HUES6 (cell line): ENCODE data around the gene NDUFS8.
"Not testable (repeated sequence)": the region's sequence is repeated elsewhere in the genome, so short reads cannot be mapped to it uniquely, and the experiment has no call there.

Experiments
- H3K27ac ChIP-seq: 2 replicates; pipeline ENCODE4 v1.7.0; 2013; ENCODE audit warnings: low read depth, mild to moderate bottlenecking, low read length, inconsistent platforms
- H3K27me3 ChIP-seq: 2 replicates; pipeline ENCODE4 v1.6.1; 2013; ENCODE audit warnings: low read length; ENCODE audit not compliant: control insufficient read depth, insufficient read depth
- H3K36me3 ChIP-seq: 2 replicates; pipeline ENCODE4 v1.6.1; 2013; ENCODE audit warnings: low read length; ENCODE audit not compliant: control insufficient read depth, insufficient read depth
- H3K4me1 ChIP-seq: 2 replicates; pipeline ENCODE4 v1.6.1; 2013; ENCODE audit warnings: low read length; ENCODE audit not compliant: control insufficient read depth, insufficient read depth
- H3K4me3 ChIP-seq: 2 replicates; pipeline ENCODE4 v1.5.1; 2013; ENCODE audit warnings: low read depth, low read length
- H3K9ac ChIP-seq: one replicate; pipeline ENCODE4 v1.6.1; 2013; ENCODE audit warnings: mild to moderate bottlenecking, low read length
- H3K9me3 ChIP-seq: 2 replicates; pipeline ENCODE4 v1.6.1; 2013; ENCODE audit warnings: low read depth, low read length; ENCODE audit not compliant: control insufficient read depth, insufficient read depth

The NDUFS8 gene

GRCh38 chr11:68030318-68031143 is at the start of gene NDUFS8:
TSS of gene NDUFS8 (plus strand) at chr11:68030681. CDS start at chr11:68032152, 1,471 bp downstream.
- Histone ChIP-seq H3K4me1 (peaks cover 13% of the 10 kb centered on the region; the same call in 1 of the 2 replicates), H3K27me3 (no peaks in the 10 kb centered on the region), H3K4me3 (peak within 1 kb of the TSS; percentile 95), H3K9me3 (no peaks in the 10 kb centered on the region), H3K36me3 (peaks cover 34% of the 10 kb centered on the region), H3K9ac (peak within 1 kb of the TSS; percentile 94), H3K27ac (peak within 1 kb of the TSS; percentile 64)

- not testable (repeated sequence) for H3K27me3 ChIP-seq, H3K4me1 ChIP-seq, H3K9me3 ChIP-seq, H3K36me3 ChIP-seq, H3K27ac ChIP-seq, H3K9ac ChIP-seq, H3K4me3 ChIP-seq
Observed at GRCh38 chr11:67981226-67981625, 49.3 kb upstream of the NDUFS8 start.

GRCh38 chr11:67982255-67982857 is 48.1 kb upstream of the NDUFS8 start:
- H3K4me1 ChIP-seq, H3K9ac ChIP-seq, H3K36me3 ChIP-seq, H3K9me3 ChIP-seq, H3K27me3 ChIP-seq, H3K4me3 ChIP-seq, H3K27ac ChIP-seq: not testable (repeated sequence)

GRCh38 chr11:67983951-67984350 is 46.5 kb upstream of the NDUFS8 start:
- no peak overlapping the region for H3K27ac ChIP-seq
- no peak overlapping the region for H3K4me3 ChIP-seq
- no peak overlapping the region for H3K9ac ChIP-seq
- 0 out of 2 replicates have a peak, but pooled peaks cover 3% of the 10 kb centered on the region for H3K4me1 ChIP-seq
- H3K36me3 ChIP-seq: no peaks in the 10 kb centered on the region
- no peaks in the 10 kb centered on the region for H3K9me3 ChIP-seq
- H3K27me3 ChIP-seq: no peaks in the 10 kb centered on the region; the same call in 1 of the 2 replicates

GRCh38 chr11:67985302-67985701 is 45.2 kb upstream of the NDUFS8 start:
- H3K4me1 ChIP-seq, H3K9me3 ChIP-seq, H3K9ac ChIP-seq, H3K27ac ChIP-seq, H3K27me3 ChIP-seq, H3K4me3 ChIP-seq, H3K36me3 ChIP-seq: not testable (repeated sequence)

DNA sequence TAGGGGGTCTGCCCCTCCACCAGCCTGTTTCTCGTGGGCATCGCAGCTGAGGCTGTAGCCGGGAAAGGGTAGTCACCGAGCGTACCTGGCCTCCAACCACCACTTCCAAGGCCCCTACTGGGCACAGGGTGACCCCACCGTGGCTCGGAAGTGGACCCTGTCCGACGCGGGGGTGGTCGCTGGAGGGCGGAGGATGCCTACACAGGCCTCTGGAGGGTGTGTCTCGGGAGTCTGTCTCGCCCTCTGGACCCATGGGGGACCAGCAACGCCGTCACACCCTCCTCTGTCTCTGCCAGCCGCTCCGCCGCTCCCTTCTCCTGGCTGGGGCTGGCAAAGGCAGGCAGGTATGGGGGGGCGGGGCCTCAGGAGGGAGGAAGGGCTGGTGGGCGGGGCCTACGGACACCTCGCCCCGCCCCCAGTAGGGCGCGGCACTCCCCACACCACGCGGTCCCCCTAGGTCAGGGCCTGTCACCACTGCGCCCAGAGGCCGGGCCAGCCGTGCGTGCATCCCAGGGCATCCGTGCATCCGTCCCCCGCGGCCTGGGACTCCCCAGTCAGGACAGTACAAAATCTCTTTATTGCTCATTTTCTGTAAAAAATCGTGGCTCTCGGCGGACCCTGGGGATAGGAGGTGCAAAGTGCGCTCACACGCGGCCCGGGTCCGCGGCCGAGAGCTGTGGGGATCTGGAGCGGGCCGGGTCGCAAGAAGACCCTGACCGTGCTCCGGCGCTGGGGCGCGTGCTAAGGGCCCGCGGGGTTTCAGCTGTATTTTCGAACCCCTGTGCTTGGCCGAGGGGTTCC is 39.7 kb upstream of the NDUFS8 start:
- peak overlapping the region; percentile 62 for H3K4me3 ChIP-seq
- peak overlapping the region; percentile 33 for H3K9ac ChIP-seq

DNA sequence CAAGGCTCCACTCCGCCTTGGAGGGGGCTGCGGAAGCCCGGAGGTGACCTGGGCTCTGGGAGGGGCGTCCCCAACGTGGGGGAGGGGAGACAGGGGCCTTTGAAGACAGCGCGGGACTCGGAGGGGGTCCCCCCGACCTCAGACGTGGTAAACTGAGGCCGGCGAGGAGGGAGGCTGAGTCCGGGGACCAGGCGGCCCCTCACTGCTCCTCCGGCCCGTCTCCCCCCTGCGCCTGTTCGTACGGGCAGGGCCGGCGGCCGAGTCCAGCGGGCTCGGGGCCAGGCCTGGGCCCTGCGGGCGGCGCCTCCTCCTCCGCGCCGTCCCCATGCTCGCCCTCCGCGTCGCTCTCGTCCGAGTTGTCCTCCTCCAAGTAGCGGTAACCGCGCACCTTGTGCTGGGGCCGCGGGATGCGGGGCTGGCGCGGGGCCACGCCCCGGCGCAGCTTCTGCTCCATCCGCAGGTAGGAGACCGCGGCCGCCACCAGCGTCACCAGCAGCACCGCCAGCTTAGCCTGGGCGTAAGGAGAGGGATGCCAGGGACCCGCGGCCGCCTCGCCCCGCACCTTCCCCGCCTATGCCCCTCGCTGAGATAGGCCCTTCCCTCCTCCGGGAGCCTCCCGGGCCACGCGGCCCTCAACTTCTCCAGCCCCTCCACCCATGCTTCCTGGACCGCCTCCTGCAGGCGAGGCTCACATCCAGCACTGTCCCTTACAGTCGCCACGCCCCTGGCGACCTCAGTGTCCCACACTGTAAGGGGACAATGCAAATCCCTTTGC is 38.9 kb upstream of the NDUFS8 start:
- H3K27ac ChIP-seq, H3K36me3 ChIP-seq, H3K9me3 ChIP-seq, H3K27me3 ChIP-seq, H3K4me1 ChIP-seq: not testable (repeated sequence)
- Histone ChIP-seq H3K9ac (peak overlapping the region; percentile 33), H3K4me3 (peak overlapping the region; percentile 62)

More for the DNA sequence above, 39.7 kb upstream of the NDUFS8 start:
- H3K4me1 ChIP-seq, H3K36me3 ChIP-seq, H3K27ac ChIP-seq, H3K27me3 ChIP-seq, H3K9me3 ChIP-seq: not testable (repeated sequence)

DNA sequence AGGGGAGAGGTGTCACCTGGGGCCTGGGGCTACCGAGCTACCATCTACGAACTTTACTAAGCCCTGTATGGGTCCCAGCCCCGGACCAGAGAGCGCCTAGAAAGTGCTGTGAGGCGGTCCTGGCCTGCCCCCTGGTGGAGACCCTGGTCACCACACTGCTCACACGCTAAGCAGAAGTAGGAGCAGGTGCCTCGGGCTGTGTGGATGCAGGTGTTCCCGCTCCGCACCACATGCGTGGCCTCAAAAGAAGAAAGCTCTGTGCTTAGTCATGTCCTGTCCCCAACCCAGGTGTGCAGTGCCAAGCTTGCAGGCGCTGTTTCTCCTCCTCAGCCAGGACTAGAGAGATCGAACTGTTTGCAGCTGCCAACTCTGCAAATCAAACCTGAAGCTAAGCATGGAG is 36.7 kb upstream of the NDUFS8 start:
- not testable (repeated sequence) for H3K4me1 ChIP-seq, H3K9ac ChIP-seq, H3K4me3 ChIP-seq, H3K27me3 ChIP-seq, H3K27ac ChIP-seq, H3K9me3 ChIP-seq, H3K36me3 ChIP-seq

GRCh38 chr11:67994387-67994786 is 36.1 kb upstream of the NDUFS8 start:
- not testable (repeated sequence) for H3K9me3 ChIP-seq, H3K9ac ChIP-seq, H3K27ac ChIP-seq, H3K4me3 ChIP-seq, H3K27me3 ChIP-seq, H3K4me1 ChIP-seq, H3K36me3 ChIP-seq

- H3K27ac ChIP-seq, H3K36me3 ChIP-seq, H3K27me3 ChIP-seq, H3K4me3 ChIP-seq, H3K9ac ChIP-seq, H3K9me3 ChIP-seq, H3K4me1 ChIP-seq: not testable (repeated sequence)
Observed at GRCh38 chr11:67995129-67995528, 35.4 kb upstream of the NDUFS8 start.
